H1 (cell line): ENCODE results near the gene NFKBIZ. TPM values are rescaled to one million over a fixed set of nuclear protein-coding genes. Genes with fewer than 3 reads are reported as not detected.

Source experiments
- CTCF ChIA-PET: fragments of 300-600 bp; sonication (Branson Sonifier 250); formaldehyde crosslinking; loops from one replicate; lab custom pipeline; 2021; ENCODE audit not compliant: partially characterized antibody; lab: Charles Lee
- POLR2A ChIA-PET: fragments of 300-600 bp; sonication (Branson Sonifier 250); formaldehyde crosslinking; loops from one replicate; lab custom pipeline; 2021; ENCODE audit warnings: inconsistent platforms; ENCODE audit not compliant: partially characterized antibody; lab: Charles Lee
- DNase-seq, 2 experiments: peaks; one replicate each; pipeline versions ENCODE4 v3.0.0 to v3.0.0-alpha.2; 2010 to 2022; ENCODE audit warnings: low spot score in 2 of 2, low read depth in 1 of 2, mixed read lengths in 1 of 2
- FAIRE-seq: peaks from 2 replicates; lab custom pipeline; 2011; peaks lifted over from hg19 to GRCh38; lab: Jason Lieb, UNC
- H2AFZ ChIP-seq: 2 replicates; pipeline ENCODE4 v1.8.1; 2012; ENCODE audit warnings: low read length, inconsistent platforms
- H2AK5ac ChIP-seq: 2 replicates; pipeline ENCODE4 v1.6.1; 2013; ENCODE audit warnings: low read depth, low read length
- H2BK120ac ChIP-seq: replicated peaks from 2 replicates; pipeline ENCODE3; 2013; ENCODE audit warnings: low read depth, low read length, inconsistent platforms
- H2BK12ac ChIP-seq: 2 replicates; pipeline ENCODE4 v1.6.1; 2013; ENCODE audit warnings: low read depth, low read length
- H2BK15ac ChIP-seq: 2 replicates; pipeline ENCODE4 v1.6.1; 2013; ENCODE audit warnings: low read length
- H2BK20ac ChIP-seq: 2 replicates; pipeline ENCODE4 v1.6.1; 2013; ENCODE audit warnings: low read length
- H2BK5ac ChIP-seq: 2 replicates; pipeline ENCODE4 v1.6.1; 2013; ENCODE audit warnings: low read depth, low read length
- H3K14ac ChIP-seq: 2 replicates; pipeline ENCODE4 v1.6.1; 2013; ENCODE audit warnings: inconsistent platforms; ENCODE audit not compliant: insufficient read length
- H3K18ac ChIP-seq: 2 replicates; pipeline ENCODE4 v1.6.1; 2013; ENCODE audit warnings: low read length; ENCODE audit errors: extremely low read depth
- H3K23ac ChIP-seq: 2 replicates; pipeline ENCODE4 v1.6.1; 2013; ENCODE audit warnings: inconsistent platforms; ENCODE audit not compliant: insufficient read length
- H3K23me2 ChIP-seq: 2 replicates; pipeline ENCODE4 v1.6.1; 2013; ENCODE audit warnings: low read depth, low read length
- H3K27ac ChIP-seq: 2 replicates; pipeline ENCODE4 v1.6.1; 2011; ENCODE audit warnings: low read depth, low read length, inconsistent platforms
- H3K27me3 ChIP-seq, 4 experiments: replicated peaks in 1 of 4; 1 replicate in 1 of 4; 2 replicates in 3 of 4; pipeline versions ENCODE4 v1.6.1 to v1.8.1; 2011 to 2013; ENCODE audit warnings: low read length in 3 of 4, mild to moderate bottlenecking in 3 of 4, inconsistent platforms in 2 of 4, mixed read lengths in 2 of 4, moderate library complexity in 1 of 4; ENCODE audit not compliant: control insufficient read depth in 3 of 4, insufficient read depth in 3 of 4; ENCODE audit errors: extremely low read depth in 1 of 4
- H3K36me3 ChIP-seq, 4 experiments: 2 replicates each; pipeline versions ENCODE4 v1.6.1 to v1.8.1; 2011 to 2013; ENCODE audit warnings: mild to moderate bottlenecking in 4 of 4, low read length in 3 of 4, moderate library complexity in 2 of 4, control low read depth in 1 of 4, inconsistent platforms in 1 of 4; ENCODE audit not compliant: insufficient read depth in 4 of 4, control insufficient read depth in 2 of 4
- H3K4ac ChIP-seq: replicated peaks from 2 replicates; pipeline ENCODE3; 2013; ENCODE audit warnings: low read length, low read depth, mixed read lengths, inconsistent platforms; ENCODE audit not compliant: insufficient read length
- H3K4me1 ChIP-seq, 4 experiments: replicated peaks in 1 of 4; 1 replicate in 1 of 4; 2 replicates in 3 of 4; pipeline versions ENCODE4 v1.6.1 to v1.8.1; 2011 to 2013; ENCODE audit warnings: low read length in 3 of 4, inconsistent platforms in 2 of 4, mixed read lengths in 1 of 4; ENCODE audit not compliant: insufficient read depth in 4 of 4, control insufficient read depth in 3 of 4
- H3K4me2 ChIP-seq, 2 experiments: 2 replicates each; pipeline versions ENCODE4 v1.6.1 to v1.8.1; 2011 to 2013; ENCODE audit warnings: low read depth in 2 of 2, low read length in 2 of 2, control low read depth in 1 of 2, inconsistent platforms in 1 of 2, mild to moderate bottlenecking in 1 of 2; ENCODE audit not compliant: insufficient read depth in 1 of 2
- H3K4me3 ChIP-seq, 4 experiments: fragments of 200-600, 300-600 bp in 1 of 4; sonication (generic), shearing (Covaris generic), sonication (Bioruptor Twin) in 1 of 4; 2 replicates each; pipeline versions ENCODE4 v1.5.1 to v1.8.1; 2011 to 2016; ENCODE audit warnings: low read length in 4 of 4, low read depth in 3 of 4, control low read depth in 2 of 4, inconsistent platforms in 2 of 4, mild to moderate bottlenecking in 2 of 4, mixed read lengths in 1 of 4, moderate library complexity in 1 of 4; ENCODE audit not compliant: insufficient read depth in 2 of 4; ENCODE audit errors: extremely low read depth in 1 of 4
- H3K56ac ChIP-seq: replicated peaks from 2 replicates; pipeline ENCODE3; 2013; ENCODE audit warnings: low read depth, mild to moderate bottlenecking, mixed read lengths, low read length, inconsistent platforms; ENCODE audit not compliant: insufficient read length
- H3K79me1 ChIP-seq: 2 replicates; pipeline ENCODE4 v1.6.1; 2013; ENCODE audit warnings: low read depth, low read length, control low read depth
- H3K79me2 ChIP-seq, 2 experiments: 2 replicates each; pipeline versions ENCODE4 v1.6.1 to v1.8.1; 2012 to 2013; ENCODE audit warnings: low read length in 2 of 2, mild to moderate bottlenecking in 2 of 2, inconsistent platforms in 1 of 2; ENCODE audit not compliant: insufficient read depth in 2 of 2, control insufficient read depth in 1 of 2
- H3K9ac ChIP-seq, 4 experiments: replicated peaks in 1 of 4; 1 replicate in 1 of 4; 2 replicates in 3 of 4; pipeline versions ENCODE4 v1.6.1 to v1.8.1; 2011 to 2013; ENCODE audit warnings: low read depth in 3 of 4, low read length in 3 of 4, control low read depth in 2 of 4, mild to moderate bottlenecking in 2 of 4, moderate library complexity in 2 of 4, inconsistent platforms in 1 of 4; ENCODE audit errors: extremely low read depth in 1 of 4
- H3K9me3 ChIP-seq, 2 experiments: 2 replicates each; pipeline versions ENCODE4 v1.6.1 to v1.8.1; 2012 to 2013; ENCODE audit warnings: mild to moderate bottlenecking in 2 of 2, moderate library complexity in 2 of 2, control low read depth in 1 of 2, inconsistent platforms in 1 of 2, low read depth in 1 of 2, low read length in 1 of 2, mixed read lengths in 1 of 2; ENCODE audit not compliant: insufficient read depth in 2 of 2
- H4K20me1 ChIP-seq, 2 experiments: replicated peaks in 1 of 2; 2 replicates each; pipeline versions ENCODE3 to v1.8.1; 2011 to 2013; ENCODE audit warnings: inconsistent platforms in 2 of 2, low read length in 2 of 2, mild to moderate bottlenecking in 1 of 2; ENCODE audit not compliant: insufficient read depth in 2 of 2, control insufficient read depth in 1 of 2
- H4K5ac ChIP-seq: 2 replicates; pipeline ENCODE4 v1.6.1; 2013; ENCODE audit warnings: low read length, low read depth, mixed read lengths, inconsistent platforms; ENCODE audit not compliant: insufficient read length
- H4K8ac ChIP-seq: 2 replicates; pipeline ENCODE4 v1.8.0; 2013; ENCODE audit warnings: mild to moderate bottlenecking, moderate library complexity, low read length, inconsistent platforms; ENCODE audit not compliant: insufficient read depth; ENCODE audit errors: extremely low read depth
- H4K91ac ChIP-seq: replicated peaks from 2 replicates; pipeline ENCODE3; 2013; ENCODE audit warnings: low read length, mixed read lengths, inconsistent platforms; ENCODE audit not compliant: insufficient read length
- WGBS, 2 experiments: shearing (Covaris generic) in 1 of 2; methylation state at CpG; one replicate each; pipeline versions ENCODE4 v1.1.6 to v1.1.7; 2013 to 2015; ENCODE audit warnings: low lambda C conversion rate in 2 of 2, mixed read lengths in 2 of 2, inconsistent platforms in 1 of 2, low coverage in 1 of 2, missing lambda C conversion rate in 1 of 2; ENCODE audit not compliant: insufficient replicate concordance in 2 of 2, insufficient coverage in 1 of 2, insufficient read length in 1 of 2; ENCODE audit errors: extremely low coverage in 1 of 2, missing lambda C conversion rate in 1 of 2; 5-methylcytosine and 5-hydroxymethylcytosine counted together
- polyA plus RNA-seq, 7 experiments: library from polyadenylated mRNA; depleted of rRNA in 3 of 7; stranded (reverse) in 5 of 7; unstranded in 2 of 7; fragments of >200 nt in 5 of 7; fragments of 200-250 nt in 2 of 7; gene quantifications; 1 replicate in 5 of 7; 2 replicates in 1 of 7; 4 replicates in 1 of 7; pipeline versions ENCODE4 v1.2.1 to v1.2.3, GENCODE V29; 2011 to 2013; ENCODE audit warnings: missing spikeins in 2 of 7, mixed read lengths in 2 of 7
- total RNA-seq: library from RNA; stranded (reverse); fragmentation: NEBNext Ultra II Directional; extraction: Animal tissue kit (Norgen Biotek cat#: 25700); gene quantifications from 2 replicates; pipeline ENCODE4 v1.2.1, GENCODE V29; 2021

Gene NFKBIZ
- total and polyA plus RNA-seq, 2 of the 8 experiments (the other 6 are each of a cell fraction or from before 2014, with no cell fraction given) = 7.2 to 24.5 TPM

DNA sequence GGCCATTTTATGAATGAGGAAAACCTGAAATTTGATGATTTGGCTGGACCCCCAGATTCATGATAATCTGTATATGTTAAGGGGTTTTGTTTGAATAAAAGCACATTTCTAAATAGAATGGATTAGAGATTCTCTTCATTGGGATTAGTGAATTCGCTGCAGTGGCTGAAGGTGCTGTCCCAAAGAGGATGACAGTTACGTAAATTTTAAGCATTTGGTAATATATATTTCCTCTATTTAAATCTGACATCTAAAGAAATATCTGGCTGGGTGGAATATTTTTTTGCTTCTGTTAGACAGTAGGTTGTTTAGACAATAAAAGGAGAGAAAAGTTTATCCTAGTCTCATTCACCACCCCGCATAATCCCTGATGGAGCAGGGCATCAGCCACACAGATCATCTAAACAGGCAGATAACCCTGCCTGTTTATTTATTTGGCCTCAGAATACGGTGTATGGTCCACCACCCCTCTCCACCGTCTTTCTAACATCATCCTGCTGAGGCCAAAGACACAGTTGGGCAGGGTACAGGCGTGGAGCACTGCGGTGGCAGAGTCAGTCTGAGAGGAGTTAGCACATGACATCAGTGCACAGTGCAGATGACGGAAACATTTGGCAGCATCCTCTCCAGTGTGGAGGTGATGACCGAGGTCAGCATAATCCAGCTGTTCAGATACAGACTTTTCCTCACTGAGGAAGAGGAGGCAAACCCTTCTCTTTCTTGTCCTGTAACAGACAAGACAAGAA is 20.4 kb upstream of the NFKBIZ start:
- H3K23ac ChIP-seq = no peak overlapping the region
- no peak overlapping the region for H3K56ac ChIP-seq
- H2BK5ac ChIP-seq = peak overlapping the region; percentile 13; the same call in 1 of the 2 replicates
- no peak overlapping the region for H3K9ac ChIP-seq
- H3K4me2 ChIP-seq = peak overlapping the region; percentile 72 to 89
- peak overlapping the region; percentile 95 for H2BK20ac ChIP-seq
- peaks cover 0 to 8% (median 4%) of the 10 kb centered on the region in 4 experiments; a peak in 5 of 7 replicates for H3K4me1 ChIP-seq
- H2AFZ ChIP-seq = no peak overlapping the region; the same call in 1 of the 2 replicates
- no peaks in the 10 kb centered on the region for H3K23me2 ChIP-seq
- peak overlapping the region; percentile 75 for H2BK15ac ChIP-seq
- no peak for DNase-seq
- peak overlapping the region; percentile 4; the same call in 1 of the 2 replicates for H3K18ac ChIP-seq
- peaks cover 0 to 3% (median 0%) of the 10 kb centered on the region in 4 experiments; a peak in 1 of 8 replicates for H3K36me3 ChIP-seq
- H2AK5ac ChIP-seq = peak overlapping the region; percentile 57
- no peak overlapping the region for H4K5ac ChIP-seq
- no peaks in the 10 kb centered on the region for H3K9me3 ChIP-seq
- H3K4me3 ChIP-seq = peak overlapping the region in 1 of 4 experiments; percentile 70; a peak in 3 of 8 replicates
- POLR2A ChIA-PET = interaction anchor here (0.7 to 3.2 kb wide), 5 partner anchors 10 to 151 kb away, joined by 3 to 23 read pairs (median 13); partner anchors contain the start of gene NFKBIZ
- H3K79me2 ChIP-seq = no peaks in the 10 kb centered on the region
- no peak overlapping the region for H3K27ac ChIP-seq
- CTCF ChIA-PET = interaction anchor here (0.7 to 1.9 kb wide), 7 partner anchors 8 to 678 kb away, joined by 3 to 8 read pairs (median 3); partner anchors contain the start of gene NFKBIZ
- no peak overlapping the region for H4K8ac ChIP-seq
- H3K14ac ChIP-seq = no peak overlapping the region
- no peak for FAIRE-seq
- H2BK12ac ChIP-seq = peak overlapping the region; percentile 82
- H2BK120ac ChIP-seq = no peak overlapping the region
- peak overlapping the region; percentile 90 for H4K91ac ChIP-seq
- H4K20me1 ChIP-seq = no peaks in the 10 kb centered on the region
- peak overlapping the region; percentile 19 for H3K4ac ChIP-seq
- 79% methylated on average over 9 of the region's 9 CpGs; no CpG with 5 or more reads in 1 of the 2 experiments for WGBS, 2 experiments
- H3K27me3 ChIP-seq = no peaks in the 10 kb centered on the region
- no peaks in the 10 kb centered on the region; the same call in 1 of the 2 replicates for H3K79me1 ChIP-seq
